ENCODE data around the gene LMNTD1.

GRCh38 chr12:25550186-25550585 lies 2.9 kb downstream of the LMNTD1 start:
- TF ChIP-seq SUPT20H (IDR thresholded peaks at IDR 0.05; ENCODE audit: borderline replicate concordance, control insufficient read depth, low read depth, low read length) (no peak), IRF3 (IDR thresholded peaks at IDR 0.05) (no peak), ZNF384 (IDR thresholded peaks at IDR 0.05; ENCODE audit: borderline replicate concordance, low read depth, low read length) (no peak), CTCF (IDR thresholded peaks at IDR 0.05 in 2 of 3, conservative IDR thresholded peaks at IDR 0.05 in 1 of 3; ENCODE audit: control insufficient read depth in 2 of 3, extremely low read depth in 1 of 3, insufficient read depth in 1 of 3, low read depth in 3 of 3, low read length in 3 of 3) (no peak), EP300 (IDR thresholded peaks at IDR 0.05; ENCODE audit: borderline replicate concordance in 1 of 2, control insufficient read depth in 1 of 2, low read depth in 2 of 2, low read length in 2 of 2) (no peak), RELA (IDR thresholded peaks at IDR 0.05; ENCODE audit: borderline replicate concordance, partially characterized antibody) (no peak), ZSCAN29 (IDR thresholded peaks at IDR 0.05) (no peak), SP1 (IDR thresholded peaks at IDR 0.05; ENCODE audit: low read depth, low read length) (no peak), ELK1 (IDR thresholded peaks at IDR 0.05; ENCODE audit: low read depth, low read length) (no peak), BHLHE40 (IDR thresholded peaks at IDR 0.05; ENCODE audit: borderline replicate concordance in 1 of 2, low read depth in 2 of 2, low read length in 1 of 2) (no peak), ZBTB40 (IDR thresholded peaks at IDR 0.05; ENCODE audit: borderline replicate concordance) (no peak), RAD21 (IDR thresholded peaks at IDR 0.05; ENCODE audit: insufficient read depth, low read depth, low read length) (no peak)

All from GM12878 (cell line).